ENCODE data around the gene DPF1. TPM values are rescaled to one million over a fixed set of nuclear protein-coding genes. Genes with fewer than 3 reads are reported as not detected.

The DPF1 gene
- total RNA-seq, 2 experiments from 2014 or later = 7.6 to 11.3 TPM

GRCh38 chr19:38216785-38217641 is 7.0 kb downstream of the DPF1 start:
- DNase-seq (ENCODE audit: low spot score) = no peak
- H4K20me1 ChIP-seq (ENCODE audit: insufficient read depth, low read length) = no peaks in the 10 kb centered on the region
- intact Hi-C loops (cut with micrococcal nuclease; ENCODE audit: unreplicated experiment) = no loop called here
- no peak overlapping the region for H3K4me3 ChIP-seq (ENCODE audit: low read depth, low read length, poor library complexity, severe bottlenecking)
- no peaks in the 10 kb centered on the region for H3K9me3 ChIP-seq (ENCODE audit: low read length)
- H3K4me1 ChIP-seq (ENCODE audit: insufficient read depth, low read length, poor library complexity, severe bottlenecking) = no peaks in the 10 kb centered on the region
- peaks cover 3% of the 10 kb centered on the region; the same call in 1 of the 2 replicates for H3K36me3 ChIP-seq (ENCODE audit: insufficient read depth, low read length)
- H2AFZ ChIP-seq (ENCODE audit: low read length) = no peak overlapping the region
- H3K79me2 ChIP-seq (ENCODE audit: insufficient read depth, low read depth, low read length) = no peaks in the 10 kb centered on the region
- ChIA-PET POLR2A (no interaction called here), CTCF (ENCODE audit: unreplicated experiment) (no interaction called here)
- H3K27ac ChIP-seq (ENCODE audit: low read depth, low read length, poor library complexity, severe bottlenecking) = no peak overlapping the region
- no TSS peak for BruUV-seq (replicated peaks)
- TF ChIP-seq, protein P1, sequence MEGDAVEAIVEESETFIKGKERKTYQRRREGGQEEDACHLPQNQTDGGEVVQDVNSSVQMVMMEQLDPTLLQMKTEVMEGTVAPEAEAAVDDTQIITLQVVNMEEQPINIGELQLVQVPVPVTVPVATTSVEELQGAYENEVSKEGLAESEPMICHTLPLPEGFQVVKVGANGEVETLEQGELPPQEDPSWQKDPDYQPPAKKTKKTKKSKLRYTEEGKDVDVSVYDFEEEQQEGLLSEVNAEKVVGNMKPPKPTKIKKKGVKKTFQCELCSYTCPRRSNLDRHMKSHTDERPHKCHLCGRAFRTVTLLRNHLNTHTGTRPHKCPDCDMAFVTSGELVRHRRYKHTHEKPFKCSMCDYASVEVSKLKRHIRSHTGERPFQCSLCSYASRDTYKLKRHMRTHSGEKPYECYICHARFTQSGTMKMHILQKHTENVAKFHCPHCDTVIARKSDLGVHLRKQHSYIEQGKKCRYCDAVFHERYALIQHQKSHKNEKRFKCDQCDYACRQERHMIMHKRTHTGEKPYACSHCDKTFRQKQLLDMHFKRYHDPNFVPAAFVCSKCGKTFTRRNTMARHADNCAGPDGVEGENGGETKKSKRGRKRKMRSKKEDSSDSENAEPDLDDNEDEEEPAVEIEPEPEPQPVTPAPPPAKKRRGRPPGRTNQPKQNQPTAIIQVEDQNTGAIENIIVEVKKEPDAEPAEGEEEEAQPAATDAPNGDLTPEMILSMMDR (conservative IDR thresholded peaks at IDR 0.05; ENCODE audit: low read length) = no peak
- TF ChIP-seq EZH2phosphoT487 (IDR thresholded peaks at IDR 0.05; ENCODE audit: borderline replicate concordance, low read depth, low read length) = no peak
- no peaks in the 10 kb centered on the region for H3K9me2 ChIP-seq (ENCODE audit: insufficient read depth, low read length)
- no peak overlapping the region for H3K4me2 ChIP-seq (ENCODE audit: low read length)

DNA sequence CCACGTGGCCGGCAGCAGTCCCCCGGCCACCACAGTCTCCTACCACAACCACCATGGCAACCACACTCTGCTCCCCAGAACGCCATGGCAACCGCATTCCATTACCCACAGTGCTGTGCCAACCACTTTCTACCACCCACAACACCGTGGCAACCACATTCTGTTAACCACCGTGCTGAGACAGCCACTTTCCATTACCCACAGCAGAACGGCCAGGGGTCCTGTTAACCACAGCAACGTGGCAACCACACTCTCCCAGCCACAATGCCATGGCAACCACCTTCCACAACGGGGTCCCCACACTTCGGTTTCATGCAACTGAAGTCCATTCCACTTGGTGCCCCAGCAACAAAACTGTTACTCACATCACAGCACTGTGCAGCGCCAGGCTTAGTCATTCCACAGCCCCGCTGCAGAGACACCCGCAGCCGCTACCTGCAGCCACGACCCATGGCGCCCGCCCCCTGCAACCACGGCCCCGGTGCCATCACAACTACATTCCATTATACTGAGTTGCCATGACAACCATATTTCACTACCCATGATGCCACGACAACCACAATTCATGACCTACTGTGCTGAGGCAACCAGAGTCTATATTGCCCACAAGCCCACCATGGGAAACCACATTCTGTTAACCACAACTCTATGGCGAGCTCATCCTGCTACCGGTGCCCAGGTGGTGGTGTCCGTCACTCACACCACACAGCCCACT is 10.0 kb downstream of the DPF1 start:
- POLR2A ChIA-PET = no interaction called here
- Histone ChIP-seq H3K36me3 (ENCODE audit: insufficient read depth, low read length) (peaks cover 3% of the 10 kb centered on the region; the same call in 1 of the 2 replicates), H3K4me2 (ENCODE audit: low read length) (no peak overlapping the region), H3K4me1 (ENCODE audit: insufficient read depth, low read length, poor library complexity, severe bottlenecking) (no peaks in the 10 kb centered on the region), H3K27ac (ENCODE audit: low read depth, low read length, poor library complexity, severe bottlenecking) (no peak overlapping the region), H3K9me3 (ENCODE audit: low read length) (no peaks in the 10 kb centered on the region), H4K20me1 (ENCODE audit: insufficient read depth, low read length) (no peaks in the 10 kb centered on the region), H2AFZ (ENCODE audit: low read length) (no peak overlapping the region), H3K9me2 (ENCODE audit: insufficient read depth, low read length) (no peaks in the 10 kb centered on the region), H3K79me2 (ENCODE audit: insufficient read depth, low read depth, low read length) (no peaks in the 10 kb centered on the region), H3K4me3 (ENCODE audit: low read depth, low read length, poor library complexity, severe bottlenecking) (no peak overlapping the region)
- no TSS peak for BruUV-seq (replicated peaks)
- DNase-seq (ENCODE audit: low spot score) = no peak
- intact Hi-C loops (cut with micrococcal nuclease; ENCODE audit: unreplicated experiment) = no loop called here
- TF ChIP-seq, protein P1 (conservative IDR thresholded peaks at IDR 0.05; ENCODE audit: low read length) = no peak
- no peak for TF ChIP-seq EZH2phosphoT487 (IDR thresholded peaks at IDR 0.05; ENCODE audit: borderline replicate concordance, low read depth, low read length)
- CTCF ChIA-PET (ENCODE audit: unreplicated experiment) = no interaction called here

- H3K4me1 ChIP-seq (ENCODE audit: insufficient read depth, low read length, poor library complexity, severe bottlenecking) = no peaks in the 10 kb centered on the region
- peaks cover 3% of the 10 kb centered on the region; the same call in 1 of the 2 replicates for H3K36me3 ChIP-seq (ENCODE audit: insufficient read depth, low read length)
- no TSS peak for BruUV-seq (replicated peaks)
- no peak overlapping the region for H2AFZ ChIP-seq (ENCODE audit: low read length)
- H3K27ac ChIP-seq (ENCODE audit: low read depth, low read length, poor library complexity, severe bottlenecking) = no peak overlapping the region
- no peaks in the 10 kb centered on the region for H4K20me1 ChIP-seq (ENCODE audit: insufficient read depth, low read length)
- H3K9me3 ChIP-seq (ENCODE audit: low read length) = no peaks in the 10 kb centered on the region
- CTCF ChIA-PET (ENCODE audit: unreplicated experiment) = no interaction called here
- H3K4me2 ChIP-seq (ENCODE audit: low read length) = no peak overlapping the region
- H3K79me2 ChIP-seq (ENCODE audit: insufficient read depth, low read depth, low read length) = no peaks in the 10 kb centered on the region
- TF ChIP-seq EZH2phosphoT487 (IDR thresholded peaks at IDR 0.05; ENCODE audit: borderline replicate concordance, low read depth, low read length) = no peak
- TF ChIP-seq, protein P1 (conservative IDR thresholded peaks at IDR 0.05; ENCODE audit: low read length) = no peak
- no peak overlapping the region for H3K4me3 ChIP-seq (ENCODE audit: low read depth, low read length, poor library complexity, severe bottlenecking)
- no peak for DNase-seq (ENCODE audit: low spot score)
- H3K9me2 ChIP-seq (ENCODE audit: insufficient read depth, low read length) = no peaks in the 10 kb centered on the region
- intact Hi-C loops (cut with micrococcal nuclease; ENCODE audit: unreplicated experiment) = no loop called here
- POLR2A ChIA-PET = no interaction called here
Measured at GRCh38 chr19:38213469-38213868, 10.6 kb downstream of the DPF1 start.
